ENCODE results near the gene VCX. TPM values are rescaled to one million over a fixed set of nuclear protein-coding genes. Genes with fewer than 3 reads are reported as not detected.
"Not testable (repeated sequence)": the region's sequence is repeated elsewhere in the genome, so short reads cannot be mapped to it uniquely, and the experiment has no call there.

VCX gene
- total RNA-seq = not detected

DNA sequence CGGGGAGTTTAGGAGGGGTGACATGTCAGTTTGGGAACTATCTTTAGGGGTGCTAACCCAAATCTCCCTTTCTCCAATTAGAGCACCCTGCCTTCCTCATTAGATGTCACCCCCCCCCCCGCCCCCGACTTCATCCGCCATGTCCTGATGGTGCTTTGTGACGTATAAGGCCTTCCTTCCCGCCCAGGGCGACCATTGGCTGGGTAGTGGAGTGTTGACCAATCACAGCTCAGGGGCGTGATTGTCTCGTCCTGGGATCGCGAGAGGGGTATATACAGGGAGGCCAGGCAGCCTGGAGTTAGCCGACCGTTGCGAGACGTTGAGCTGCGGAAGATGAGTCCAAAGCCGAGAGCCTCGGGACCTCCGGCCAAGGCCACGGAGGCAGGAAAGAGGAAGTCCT, at the start of gene VCX:
VCX (plus strand) TSS at position 301 of the 400 bp plus-strand sequence; CDS start at position 334, 33 bp downstream.
- intact Hi-C loops (cut with DNase I; ENCODE audit: low total_unique reads); H3K4me3 ChIP-seq (ENCODE audit: low read depth, poor library complexity, severe bottlenecking); DNase-seq (ENCODE audit: low spot score in 2 of 2): not testable (repeated sequence)
- no CpG with 5 or more reads among the region's 20 CpGs for WGBS, 2 donors

DNA sequence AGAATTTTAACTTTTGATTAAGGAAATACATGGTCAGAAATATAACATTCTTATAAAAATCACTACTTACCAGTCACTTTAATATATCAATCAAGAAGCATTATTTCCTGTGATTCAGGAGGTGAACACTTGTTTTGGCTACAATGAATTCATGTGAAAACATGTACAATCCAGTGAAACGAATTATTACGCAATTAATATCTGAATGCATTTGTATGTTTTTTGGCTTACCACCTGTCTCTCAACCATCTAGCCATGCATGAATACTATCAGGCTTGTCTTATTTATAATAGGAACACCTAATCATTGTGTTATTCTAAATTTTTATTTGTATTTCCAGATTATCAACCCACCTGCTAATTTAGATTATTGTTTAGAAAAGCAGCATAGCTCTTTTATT, 44.6 kb upstream of the VCX start:
- DNase-seq (ENCODE audit: low spot score in 2 of 2) = no peak
- WGBS, 2 donors = 58 to 69% methylated on average over 2 of the region's 2 CpGs
- TF ChIP-seq, protein P1, sequence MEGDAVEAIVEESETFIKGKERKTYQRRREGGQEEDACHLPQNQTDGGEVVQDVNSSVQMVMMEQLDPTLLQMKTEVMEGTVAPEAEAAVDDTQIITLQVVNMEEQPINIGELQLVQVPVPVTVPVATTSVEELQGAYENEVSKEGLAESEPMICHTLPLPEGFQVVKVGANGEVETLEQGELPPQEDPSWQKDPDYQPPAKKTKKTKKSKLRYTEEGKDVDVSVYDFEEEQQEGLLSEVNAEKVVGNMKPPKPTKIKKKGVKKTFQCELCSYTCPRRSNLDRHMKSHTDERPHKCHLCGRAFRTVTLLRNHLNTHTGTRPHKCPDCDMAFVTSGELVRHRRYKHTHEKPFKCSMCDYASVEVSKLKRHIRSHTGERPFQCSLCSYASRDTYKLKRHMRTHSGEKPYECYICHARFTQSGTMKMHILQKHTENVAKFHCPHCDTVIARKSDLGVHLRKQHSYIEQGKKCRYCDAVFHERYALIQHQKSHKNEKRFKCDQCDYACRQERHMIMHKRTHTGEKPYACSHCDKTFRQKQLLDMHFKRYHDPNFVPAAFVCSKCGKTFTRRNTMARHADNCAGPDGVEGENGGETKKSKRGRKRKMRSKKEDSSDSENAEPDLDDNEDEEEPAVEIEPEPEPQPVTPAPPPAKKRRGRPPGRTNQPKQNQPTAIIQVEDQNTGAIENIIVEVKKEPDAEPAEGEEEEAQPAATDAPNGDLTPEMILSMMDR (IDR thresholded peaks at IDR 0.05) = no peak
- TF ChIP-seq POLR2A (IDR thresholded peaks at IDR 0.05) = no peak
- no peak overlapping the region for H3K4me3 ChIP-seq (ENCODE audit: low read depth, poor library complexity, severe bottlenecking)
- intact Hi-C loops (cut with DNase I; ENCODE audit: low total_unique reads) = no loop called here

DNA sequence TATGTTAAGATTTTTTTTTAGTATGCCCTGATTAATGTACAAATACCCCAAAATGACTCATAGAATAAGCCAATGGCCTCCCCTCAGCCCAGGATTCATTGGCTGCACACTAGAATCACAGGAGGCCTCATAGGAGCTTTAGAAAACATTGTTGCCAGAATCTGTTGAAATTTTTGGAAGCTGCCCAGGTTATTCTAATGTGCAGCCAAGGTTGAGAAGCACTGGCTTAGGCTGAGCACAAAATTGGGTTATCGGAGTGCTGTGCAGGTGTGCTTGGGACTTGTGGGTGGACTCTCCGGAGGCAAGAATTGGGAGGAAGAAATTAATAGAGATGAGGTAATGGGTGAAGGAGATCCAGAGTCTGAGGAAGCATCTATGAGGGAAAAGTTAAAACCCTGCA, 41.3 kb upstream of the VCX start:
- H3K4me3 ChIP-seq (ENCODE audit: low read depth, poor library complexity, severe bottlenecking) = no peak overlapping the region
- no peak for DNase-seq (ENCODE audit: low spot score in 2 of 2)
- 53 to 75% methylated on average over 2 of the region's 2 CpGs for WGBS, 2 donors
- TF ChIP-seq, protein P1 (IDR thresholded peaks at IDR 0.05) = no peak
- no peak for TF ChIP-seq POLR2A (IDR thresholded peaks at IDR 0.05)
- intact Hi-C loops (cut with DNase I; ENCODE audit: low total_unique reads) = no loop called here

DNA sequence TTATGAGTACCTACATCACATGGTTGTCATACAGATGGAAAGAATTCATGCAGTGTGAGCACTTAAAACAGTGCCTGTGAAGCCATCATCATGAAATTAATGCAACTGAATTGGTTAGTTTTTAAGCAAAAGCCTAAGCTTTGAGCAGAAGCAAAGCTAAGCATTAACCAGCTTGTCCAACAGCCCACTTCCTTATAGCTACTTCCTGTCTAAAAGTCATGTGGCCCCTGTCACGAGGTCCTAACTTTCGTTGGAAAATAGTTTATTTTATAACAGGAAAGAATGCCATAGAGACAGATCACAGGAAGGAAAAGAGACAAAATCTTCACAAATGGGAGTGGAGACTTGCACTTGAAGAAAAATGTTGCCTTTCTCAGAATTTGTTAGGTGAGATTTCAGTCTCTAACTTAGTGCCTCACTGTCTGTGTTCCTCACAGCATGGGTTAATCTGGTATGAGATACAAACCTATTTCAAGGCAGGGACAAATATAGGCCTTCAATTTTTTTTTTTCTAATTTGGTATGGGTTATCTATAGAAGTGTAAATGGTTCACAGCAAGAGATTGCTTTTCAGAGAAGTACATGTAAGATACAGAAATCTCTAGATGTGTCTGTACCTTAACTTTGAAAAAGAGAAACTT, 27.7 kb upstream of the VCX start:
- TF ChIP-seq, protein P1 (IDR thresholded peaks at IDR 0.05) = no peak
- no peak for TF ChIP-seq POLR2A (IDR thresholded peaks at IDR 0.05)
- no peak overlapping the region for H3K4me3 ChIP-seq (ENCODE audit: low read depth, poor library complexity, severe bottlenecking)
- WGBS, 2 donors = 19 to 45% methylated on average over 2 of the region's 2 CpGs
- intact Hi-C loops (cut with DNase I; ENCODE audit: low total_unique reads) = no loop called here
- DNase-seq (ENCODE audit: low spot score in 2 of 2) = no peak

DNA sequence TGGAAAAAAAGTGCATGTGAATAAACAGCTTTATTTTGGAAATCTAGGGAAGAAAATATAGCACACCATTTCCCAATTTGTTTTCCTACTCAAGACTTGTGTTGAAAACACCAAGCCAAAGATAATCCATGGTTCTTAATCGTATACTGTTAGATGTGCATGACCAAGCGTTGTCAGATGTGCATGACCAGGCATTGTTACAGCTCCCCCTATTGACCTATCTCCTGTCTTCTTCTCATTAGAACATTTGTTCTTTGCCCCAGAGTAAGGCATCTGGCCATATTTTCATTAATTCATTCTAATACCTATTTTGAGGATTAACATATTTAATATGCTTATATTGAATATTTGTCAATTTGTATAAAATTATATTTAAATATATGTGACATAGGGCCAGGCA, 14.4 kb upstream of the VCX start:
- no peak overlapping the region for H3K4me3 ChIP-seq (ENCODE audit: low read depth, poor library complexity, severe bottlenecking)
- DNase-seq (ENCODE audit: low spot score in 2 of 2) = no peak
- WGBS, 2 donors = 68 to 69% methylated on average over 2 of the region's 2 CpGs
- intact Hi-C loops (cut with DNase I; ENCODE audit: low total_unique reads) = no loop called here
- TF ChIP-seq, protein P1 (IDR thresholded peaks at IDR 0.05) = no peak
- no peak for TF ChIP-seq POLR2A (IDR thresholded peaks at IDR 0.05)

DNA sequence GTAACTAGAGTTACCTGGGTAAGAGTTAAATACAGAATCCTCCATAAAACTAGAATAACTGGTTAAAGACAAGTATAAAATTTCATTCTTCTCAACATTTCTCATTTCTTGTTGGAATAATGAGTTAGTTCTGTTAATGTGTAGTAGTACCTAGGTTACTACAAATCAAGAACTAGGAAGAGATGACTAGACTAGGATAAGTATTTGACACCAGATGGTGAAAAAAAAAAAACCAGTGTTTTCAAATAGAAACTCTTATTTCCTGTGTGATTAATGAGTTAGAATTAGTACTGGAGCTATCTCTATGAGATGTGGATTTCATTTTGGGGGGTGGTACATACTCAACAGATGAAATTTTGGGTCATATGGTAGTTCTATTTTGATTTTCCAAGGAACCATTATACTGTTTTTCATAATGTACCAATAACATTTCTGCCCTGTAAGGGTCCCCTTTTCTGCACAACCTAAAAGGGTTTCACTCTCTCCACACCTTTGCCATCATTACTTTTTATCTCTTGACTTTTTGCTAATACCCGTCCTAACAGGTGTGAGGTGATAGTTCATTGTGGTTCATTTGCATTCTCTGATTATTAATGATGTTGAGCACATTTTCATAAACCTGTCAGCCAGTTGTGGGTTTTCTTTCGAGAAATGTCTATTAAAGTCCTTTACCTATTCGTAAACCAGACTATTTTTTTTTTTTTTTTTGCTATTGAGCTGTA, 1.7 kb upstream of the VCX start:
- 71 to 84% methylated on average over 3 of the region's 3 CpGs for WGBS, 2 donors
- no peak for DNase-seq (ENCODE audit: low spot score in 2 of 2)
- H3K4me3 ChIP-seq (ENCODE audit: low read depth, poor library complexity, severe bottlenecking) = no peak overlapping the region
- intact Hi-C loops (cut with DNase I; ENCODE audit: low total_unique reads) = no loop called here
- TF ChIP-seq POLR2A (IDR thresholded peaks at IDR 0.05) = no peak
- TF ChIP-seq, protein P1 (IDR thresholded peaks at IDR 0.05) = no peak
